Vagina (tissue), 2 donors: ENCODE results near the gene CASP8. TPM values are rescaled to one million over a fixed set of nuclear protein-coding genes. Genes with fewer than 3 reads are reported as not detected.
"Not testable (repeated sequence)": the region's sequence is repeated elsewhere in the genome, so short reads cannot be mapped to it uniquely, and the experiment has no call there.

Source experiments
- DNase-seq, 2 donors: peaks; one replicate each; pipeline ENCODE4 v3.0.0-alpha.2; 2017; ENCODE audit errors: extremely low spot score in 2 of 2
- H3K27ac ChIP-seq: fragments of 200-600 bp; sonication (generic); one replicate; pipeline ENCODE4 v1.5.1; 2019
- H3K27me3 ChIP-seq: fragments of 200-600 bp; sonication (generic); one replicate; pipeline ENCODE4 v1.5.1; 2019
- H3K36me3 ChIP-seq, 2 donors: fragments of 200-600 bp; sonication (generic); one replicate each; pipeline ENCODE4 v1.5.1; 2017 to 2019
- H3K4me1 ChIP-seq: fragments of 200-600 bp; sonication (generic); one replicate; pipeline ENCODE4 v1.5.1; 2019
- H3K4me3 ChIP-seq, 2 donors: fragments of 200-600 bp; sonication (generic); 1 replicate in 1 of 2; 2 replicates in 1 of 2; pipeline ENCODE4 v1.5.1; 2016 to 2019
- H3K9me3 ChIP-seq: fragments of 200-600 bp; sonication (generic); one replicate; pipeline ENCODE4 v1.5.1; 2019
- POLR2A ChIP-seq, 2 donors: fragments of 450-650 bp; IDR thresholded peaks; one replicate each; pipeline ENCODE4 v1.6.1; 2017; ENCODE audit warnings: antibody characterized with exemption in 2 of 2, mild to moderate bottlenecking in 2 of 2, moderate library complexity in 2 of 2
- POLR2AphosphoS5 ChIP-seq, 2 donors: sonication (generic); formaldehyde crosslinking; IDR thresholded peaks; one replicate each; pipeline ENCODE4 v1.9.0; 2017; ENCODE audit warnings: antibody characterized with exemption in 2 of 2, mild to moderate bottlenecking in 2 of 2, low read depth in 1 of 2; ENCODE audit not compliant: insufficient read depth in 1 of 2
- intact Hi-C: fragments of 100-400 bp; cut with DNase I; formaldehyde crosslinking; loops from one replicate; pipeline ENCODE4 v1.15.1; 2023
- total RNA-seq: library from RNA; depleted of rRNA; stranded (reverse); fragments of >200 nt; gene quantifications from one replicate; pipeline ENCODE4 v1.2.3, GENCODE V29; 2016
- TF ChIP-seq, protein P1 (sequence below), 3 experiments: fragments of 450-650 bp in 2 of 3; fragments of 200-600 bp in 1 of 3; sonication (generic) in 1 of 3; IDR thresholded peaks; one replicate each; pipeline ENCODE4 v1.5.1; 2017 to 2019; ENCODE audit warnings: antibody characterized with exemption in 3 of 3, mild to moderate bottlenecking in 2 of 3, moderate library complexity in 2 of 3

The CASP8 gene
- total RNA-seq, 1 donor from 2014 or later: 29.2 TPM

DNA sequence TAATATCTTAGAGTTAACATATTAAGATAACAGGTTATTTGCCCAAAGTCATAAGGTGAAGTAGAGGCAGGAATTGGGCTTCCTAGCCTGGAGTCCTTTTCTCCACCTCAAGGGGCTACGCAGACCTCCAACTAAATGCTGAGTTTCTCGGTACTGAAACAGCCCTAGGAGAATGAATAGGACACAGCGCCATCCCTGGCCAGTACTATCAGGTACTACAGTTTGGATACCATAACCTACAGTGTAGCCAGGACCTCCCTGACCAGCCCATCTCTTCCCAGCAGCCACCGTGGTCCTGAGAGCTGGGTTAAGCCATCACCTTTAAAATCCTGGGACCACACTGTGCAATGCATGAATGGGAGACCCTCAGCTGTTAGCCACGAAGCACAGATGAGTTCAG, 15.7 kb downstream of the CASP8 start:
- TF ChIP-seq POLR2A (IDR thresholded peaks at IDR 0.05) (no peak), POLR2AphosphoS5 (IDR thresholded peaks at IDR 0.05; ENCODE audit: insufficient read depth in 1 of 2, low read depth in 1 of 2) (no peak)
- H3K4me1 ChIP-seq: no peaks in the 10 kb centered on the region
- peaks cover 0 to 57% of the 10 kb centered on the region in 2 donors for H3K36me3 ChIP-seq
- no peak overlapping the region for H3K27ac ChIP-seq
- intact Hi-C loops: no loop called here
- DNase-seq: no peak
- H3K4me3 ChIP-seq: no peak overlapping the region
- no peaks in the 10 kb centered on the region for H3K9me3 ChIP-seq
- no peaks in the 10 kb centered on the region for H3K27me3 ChIP-seq

DNA sequence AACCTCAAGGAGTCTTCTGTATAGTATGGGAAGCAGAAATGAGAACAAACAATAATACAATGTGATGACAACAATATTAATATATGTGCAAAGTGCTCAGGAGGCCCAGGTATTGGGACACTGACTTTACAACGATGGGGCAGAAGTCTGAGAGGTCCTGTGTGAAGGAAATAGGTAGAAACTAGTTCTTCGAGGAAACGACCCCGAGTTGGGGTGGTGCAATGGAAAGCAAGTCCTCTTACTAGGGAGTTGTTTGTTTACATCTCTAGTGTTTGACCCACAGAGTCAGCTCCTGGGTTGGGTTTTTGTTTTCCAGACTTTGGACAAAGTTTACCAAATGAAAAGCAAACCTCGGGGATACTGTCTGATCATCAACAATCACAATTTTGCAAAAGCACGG, 16.2 kb downstream of the CASP8 start:
- Histone ChIP-seq H3K27ac (no peak overlapping the region), H3K36me3 (peaks cover 0 to 54% of the 10 kb centered on the region in 2 donors), H3K27me3 (no peaks in the 10 kb centered on the region), H3K4me3 (no peak overlapping the region), H3K4me1 (no peaks in the 10 kb centered on the region), H3K9me3 (no peaks in the 10 kb centered on the region)
- TF ChIP-seq POLR2A (IDR thresholded peaks at IDR 0.05) (no peak), POLR2AphosphoS5 (IDR thresholded peaks at IDR 0.05; ENCODE audit: insufficient read depth in 1 of 2, low read depth in 1 of 2) (no peak)
- TF ChIP-seq, protein P1, sequence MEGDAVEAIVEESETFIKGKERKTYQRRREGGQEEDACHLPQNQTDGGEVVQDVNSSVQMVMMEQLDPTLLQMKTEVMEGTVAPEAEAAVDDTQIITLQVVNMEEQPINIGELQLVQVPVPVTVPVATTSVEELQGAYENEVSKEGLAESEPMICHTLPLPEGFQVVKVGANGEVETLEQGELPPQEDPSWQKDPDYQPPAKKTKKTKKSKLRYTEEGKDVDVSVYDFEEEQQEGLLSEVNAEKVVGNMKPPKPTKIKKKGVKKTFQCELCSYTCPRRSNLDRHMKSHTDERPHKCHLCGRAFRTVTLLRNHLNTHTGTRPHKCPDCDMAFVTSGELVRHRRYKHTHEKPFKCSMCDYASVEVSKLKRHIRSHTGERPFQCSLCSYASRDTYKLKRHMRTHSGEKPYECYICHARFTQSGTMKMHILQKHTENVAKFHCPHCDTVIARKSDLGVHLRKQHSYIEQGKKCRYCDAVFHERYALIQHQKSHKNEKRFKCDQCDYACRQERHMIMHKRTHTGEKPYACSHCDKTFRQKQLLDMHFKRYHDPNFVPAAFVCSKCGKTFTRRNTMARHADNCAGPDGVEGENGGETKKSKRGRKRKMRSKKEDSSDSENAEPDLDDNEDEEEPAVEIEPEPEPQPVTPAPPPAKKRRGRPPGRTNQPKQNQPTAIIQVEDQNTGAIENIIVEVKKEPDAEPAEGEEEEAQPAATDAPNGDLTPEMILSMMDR (IDR thresholded peaks at IDR 0.05): no peak
- intact Hi-C loops: no loop called here
- DNase-seq: no peak

DNA sequence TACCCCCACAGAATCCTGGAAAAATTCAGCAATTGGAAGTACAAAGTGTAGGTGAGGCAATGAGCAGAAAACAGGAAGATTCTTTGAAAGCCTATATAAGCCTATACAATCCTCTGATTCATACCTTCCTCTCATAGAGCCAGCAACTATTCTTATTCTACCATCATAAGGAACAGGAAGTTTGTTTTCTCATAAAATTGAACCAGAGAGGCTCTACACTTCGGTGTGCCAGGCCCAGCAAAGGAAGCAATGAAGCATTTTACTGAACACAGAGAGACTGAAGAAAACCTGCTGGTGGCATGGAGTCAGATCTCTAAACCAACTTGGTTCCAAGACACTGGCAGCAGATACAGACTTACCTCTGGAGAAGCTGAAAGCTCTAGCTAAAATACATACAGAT, 18.7 kb downstream of the CASP8 start:
- intact Hi-C loops: no loop called here
- Histone ChIP-seq H3K9me3 (no peaks in the 10 kb centered on the region), H3K4me3 (no peak overlapping the region), H3K27ac (no peak overlapping the region), H3K4me1 (no peaks in the 10 kb centered on the region), H3K36me3 (peaks cover 0 to 35% of the 10 kb centered on the region in 2 donors), H3K27me3 (no peaks in the 10 kb centered on the region)
- no peak for TF ChIP-seq POLR2A (IDR thresholded peaks at IDR 0.05)
- TF ChIP-seq POLR2AphosphoS5 (IDR thresholded peaks at IDR 0.05; ENCODE audit: insufficient read depth in 1 of 2, low read depth in 1 of 2): no peak
- TF ChIP-seq, protein P1 (IDR thresholded peaks at IDR 0.05): no peak
- DNase-seq: no peak

DNA sequence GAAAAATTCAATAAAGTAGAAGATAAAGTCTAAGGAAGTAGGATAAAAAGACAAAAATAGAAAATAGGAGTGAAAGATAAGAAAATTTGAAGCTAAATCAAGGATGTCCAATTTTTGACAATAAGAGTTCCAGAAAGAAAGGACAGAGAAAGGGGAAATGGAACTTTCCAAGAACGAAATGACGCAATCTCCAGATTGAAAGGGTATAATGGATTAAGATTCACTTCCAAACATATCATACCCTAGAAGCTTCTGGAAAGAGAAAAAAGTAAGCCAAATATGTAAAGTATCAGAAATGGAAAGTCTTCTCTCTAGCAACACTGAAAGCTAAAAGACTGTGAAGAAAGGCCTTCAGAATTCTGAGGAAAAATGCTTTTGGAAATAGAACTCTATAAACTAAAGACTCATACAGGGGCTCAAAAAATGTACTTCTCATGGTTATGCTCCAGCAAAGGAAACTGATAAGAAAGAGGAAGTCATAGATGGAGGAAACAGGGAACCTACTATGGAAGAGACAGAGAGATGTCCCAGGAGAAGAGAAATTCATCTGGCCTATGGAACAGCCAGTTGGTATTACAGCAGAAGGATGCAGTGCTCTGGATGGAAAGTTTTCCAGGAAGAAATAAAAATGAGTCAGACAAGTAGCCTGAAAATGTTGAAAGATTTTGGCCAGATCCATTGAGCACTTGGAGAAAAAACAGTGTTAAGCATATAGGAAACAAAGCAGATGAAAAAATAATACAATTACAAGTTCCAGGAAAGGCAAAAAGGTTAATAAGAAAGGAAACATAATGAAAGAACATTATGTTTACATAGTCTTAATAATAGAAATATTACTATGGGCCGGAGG, 20.1 kb downstream of the CASP8 start:
- H3K9me3 ChIP-seq: no peaks in the 10 kb centered on the region
- no peaks in the 10 kb centered on the region for H3K27me3 ChIP-seq
- no peak overlapping the region for H3K4me3 ChIP-seq
- TF ChIP-seq POLR2AphosphoS5 (IDR thresholded peaks at IDR 0.05; ENCODE audit: insufficient read depth in 1 of 2, low read depth in 1 of 2) (no peak), POLR2A (IDR thresholded peaks at IDR 0.05) (no peak)
- TF ChIP-seq, protein P1 (IDR thresholded peaks at IDR 0.05): no peak
- no peak overlapping the region for H3K27ac ChIP-seq
- no peak for DNase-seq
- H3K4me1 ChIP-seq: no peaks in the 10 kb centered on the region
- H3K36me3 ChIP-seq: peaks cover 0 to 38% of the 10 kb centered on the region in 2 donors
- intact Hi-C loops: no loop called here

DNA sequence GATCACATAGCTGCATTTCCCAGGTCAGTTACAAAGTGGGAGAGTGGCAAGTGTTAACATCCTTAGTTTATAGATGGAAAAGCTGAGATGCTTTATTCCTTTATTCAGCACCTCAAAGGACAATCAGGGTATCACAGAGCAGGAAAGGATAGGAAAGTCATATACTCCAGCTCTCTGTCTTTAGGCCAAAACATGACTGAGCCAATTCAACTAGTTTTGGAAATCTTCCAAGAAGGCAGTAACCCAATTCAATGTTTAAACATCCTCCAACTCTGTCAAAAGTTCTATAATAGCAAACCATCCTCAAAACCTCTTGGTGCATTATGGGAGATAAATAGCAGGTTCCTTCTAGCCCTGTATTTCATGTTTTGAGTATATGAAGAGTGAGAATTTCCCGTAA, 25.2 kb downstream of the CASP8 start:
- intact Hi-C loops: no loop called here
- no peak for DNase-seq
- Histone ChIP-seq H3K4me3 (no peak overlapping the region), H3K36me3 (peaks cover 0 to 53% of the 10 kb centered on the region in 2 donors), H3K9me3 (no peaks in the 10 kb centered on the region), H3K27ac (no peak overlapping the region), H3K27me3 (no peaks in the 10 kb centered on the region), H3K4me1 (no peaks in the 10 kb centered on the region)
- TF ChIP-seq, protein P1 (IDR thresholded peaks at IDR 0.05): no peak
- TF ChIP-seq POLR2AphosphoS5 (IDR thresholded peaks at IDR 0.05; ENCODE audit: insufficient read depth in 1 of 2, low read depth in 1 of 2) (no peak), POLR2A (IDR thresholded peaks at IDR 0.05) (no peak)

DNA sequence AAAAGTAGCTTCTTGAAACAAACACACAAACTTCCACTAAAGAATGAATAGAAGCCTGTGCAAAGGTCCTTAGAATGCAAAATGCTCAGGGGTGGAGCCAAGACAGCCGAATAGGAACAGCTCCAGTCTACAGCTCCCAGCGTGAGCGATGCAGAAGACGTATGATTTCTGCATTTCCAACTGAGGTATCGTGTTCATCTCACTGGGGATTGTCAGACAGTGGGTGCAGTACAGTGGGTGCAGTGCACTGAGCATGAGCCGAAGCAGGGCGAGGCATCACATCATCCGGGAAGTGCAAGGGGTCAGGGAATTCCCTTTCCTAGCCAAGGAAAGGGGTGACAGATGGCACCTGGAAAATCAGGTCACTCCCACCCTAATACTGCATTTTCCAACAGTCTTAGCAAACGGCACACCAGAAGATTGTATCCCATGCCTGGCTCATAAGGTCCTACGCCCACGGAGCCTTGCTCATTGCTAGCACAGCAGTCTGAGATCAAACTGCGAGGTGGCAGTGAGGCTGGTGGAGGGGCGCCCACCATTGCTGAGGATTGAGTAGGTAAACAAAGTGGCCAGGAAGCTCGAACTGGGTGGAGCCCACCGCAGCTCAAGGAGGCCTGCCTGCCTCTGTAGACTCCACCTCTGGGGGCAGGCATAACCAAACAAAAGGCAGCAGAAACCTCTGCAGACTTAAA, 30.3 kb downstream of the CASP8 start:
- H3K36me3 ChIP-seq: peaks cover 0 to 50% of the 10 kb centered on the region in 2 donors
- H3K9me3 ChIP-seq, DNase-seq, intact Hi-C loops, H3K27me3 ChIP-seq, H3K4me3 ChIP-seq, H3K27ac ChIP-seq, H3K4me1 ChIP-seq: not testable (repeated sequence)
